ENCODE measurements around the gene CCN5. TPM values are rescaled to one million over a fixed set of nuclear protein-coding genes. Genes with fewer than 3 reads are reported as not detected.
"Not testable (repeated sequence)": the region's sequence is repeated elsewhere in the genome, so short reads cannot be mapped to it uniquely, and the experiment has no call there.

The CCN5 gene
- total RNA-seq, 1 donor from 2014 or later = not detected

DNA sequence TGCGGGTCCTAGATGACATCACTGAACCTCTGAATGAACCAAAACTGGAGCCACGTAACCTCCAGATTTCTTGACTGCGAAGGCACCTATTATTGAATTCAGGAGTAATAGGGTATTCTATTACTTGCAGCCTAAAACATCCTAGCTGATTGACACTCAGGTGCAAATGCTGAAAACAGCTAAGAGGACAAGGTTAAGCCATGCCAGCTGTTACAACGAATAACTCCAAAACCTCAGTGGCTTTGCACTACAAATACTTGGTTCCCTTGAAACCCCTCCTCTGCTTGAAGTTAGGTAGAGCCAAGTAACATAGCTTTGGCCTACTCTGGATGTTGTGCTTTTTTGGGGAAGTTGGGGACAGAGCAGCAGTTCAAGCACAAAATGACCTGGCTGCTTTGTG, 21.0 kb upstream of the CCN5 start:
- TF ChIP-seq EZH2phosphoT487 (IDR thresholded peaks at IDR 0.05) (no peak), EZH2 (IDR thresholded peaks at IDR 0.05) (no peak)
- Histone ChIP-seq H3K4me3 (no peak overlapping the region), H3K27ac (no peak overlapping the region), H3K27me3 (no peaks in the 10 kb centered on the region), H3K9ac (no peak overlapping the region), H3K79me2 (ENCODE audit: low read depth) (no peaks in the 10 kb centered on the region), H3K36me3 (no peaks in the 10 kb centered on the region), H4K20me1 (ENCODE audit: low read depth) (no peaks in the 10 kb centered on the region), H3K4me1 (no peaks in the 10 kb centered on the region), H3F3A (ENCODE audit: low read depth) (no peaks in the 10 kb centered on the region), H3K9me3 (ENCODE audit: low read depth) (no peaks in the 10 kb centered on the region), H3K4me2 (no peak overlapping the region), H2AFZ (replicated peaks) (no peak overlapping the region)
- DNase-seq (ENCODE audit: low spot score) = no peak
- Mint-ChIP-seq H3K4me1 (peaks cover 19% of the 10 kb centered on the region), H3K36me3 (no peaks in the 10 kb centered on the region), H3K4me3 (no peak overlapping the region), H3K27me3 (ENCODE audit: insufficient read depth, low read depth) (peaks cover 3% of the 10 kb centered on the region), H3K9me3 (peaks cover 3% of the 10 kb centered on the region), H3K27ac (no peak overlapping the region)

DNA sequence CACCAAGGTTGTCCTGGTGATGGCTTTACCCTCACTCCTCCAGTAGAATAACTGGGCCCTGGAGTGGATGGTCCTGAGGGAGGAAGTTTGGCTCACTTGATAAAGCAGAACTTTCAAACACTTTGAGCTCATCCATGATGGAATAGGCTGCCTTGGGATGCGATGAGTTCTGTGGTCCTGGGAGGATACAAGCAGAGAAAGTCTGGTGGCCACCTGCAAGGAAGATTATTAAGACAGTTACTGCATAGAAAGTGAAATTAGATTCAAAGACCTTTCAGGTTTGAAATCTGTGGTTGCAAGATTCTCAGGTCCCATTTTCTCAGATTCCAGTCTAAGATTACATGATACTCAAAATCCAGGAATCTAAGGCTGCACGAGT, 19.9 kb upstream of the CCN5 start:
- H3K9me3 ChIP-seq (ENCODE audit: low read depth) = no peaks in the 10 kb centered on the region
- H3K9me3 Mint-ChIP-seq = peaks cover 3% of the 10 kb centered on the region
- no peaks in the 10 kb centered on the region for H3F3A ChIP-seq (ENCODE audit: low read depth)
- peaks cover 17% of the 10 kb centered on the region for H3K4me1 Mint-ChIP-seq
- no peak overlapping the region for H3K4me3 Mint-ChIP-seq
- no peak overlapping the region for H3K27ac ChIP-seq
- no peaks in the 10 kb centered on the region for H3K36me3 Mint-ChIP-seq
- peak overlapping the region; percentile 1 for H2AFZ ChIP-seq (replicated peaks)
- H3K27me3 Mint-ChIP-seq (ENCODE audit: insufficient read depth, low read depth) = peaks cover 6% of the 10 kb centered on the region
- no peak overlapping the region for H3K4me3 ChIP-seq
- no peak overlapping the region for H3K27ac Mint-ChIP-seq
- no peaks in the 10 kb centered on the region for H3K36me3 ChIP-seq
- no peaks in the 10 kb centered on the region for H3K79me2 ChIP-seq (ENCODE audit: low read depth)
- H3K4me2 ChIP-seq = no peak overlapping the region
- H3K9ac ChIP-seq = no peak overlapping the region
- H3K27me3 ChIP-seq = no peaks in the 10 kb centered on the region
- no peak for DNase-seq (ENCODE audit: low spot score)
- H3K4me1 ChIP-seq = no peaks in the 10 kb centered on the region
- no peak for TF ChIP-seq EZH2 (IDR thresholded peaks at IDR 0.05)
- no peaks in the 10 kb centered on the region for H4K20me1 ChIP-seq (ENCODE audit: low read depth)

DNA sequence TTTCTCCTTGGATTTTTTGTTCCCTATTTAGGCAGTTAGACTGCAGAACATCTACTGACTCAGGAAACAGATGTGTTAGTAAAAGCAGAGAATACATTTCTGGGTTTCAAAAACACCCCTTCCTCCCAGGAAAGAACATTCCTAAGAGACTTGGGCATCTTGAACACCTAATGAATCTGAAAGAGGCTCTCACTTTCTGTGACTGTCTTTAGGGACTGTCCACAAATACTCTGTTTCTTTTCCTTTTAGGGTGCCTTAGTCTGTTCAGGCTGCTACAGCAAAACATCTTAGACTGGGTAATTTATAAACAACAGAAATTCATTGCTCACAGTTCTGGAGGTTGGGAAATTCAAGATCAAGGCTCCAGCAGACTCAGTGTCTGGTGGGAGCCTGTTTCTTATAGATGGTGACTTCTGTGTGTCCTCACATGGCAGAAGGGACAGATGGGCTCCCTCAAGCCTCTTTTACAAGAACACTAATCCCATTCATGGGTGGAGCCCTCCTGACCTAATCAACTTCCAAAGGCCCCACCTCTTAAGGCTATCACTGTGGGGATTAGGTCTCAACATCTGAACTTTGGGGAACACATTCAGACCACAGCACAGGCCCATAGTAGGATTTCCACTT, 19.4 kb upstream of the CCN5 start:
- Histone ChIP-seq H3K4me3 (no peak overlapping the region), H3K9me3 (ENCODE audit: low read depth) (no peaks in the 10 kb centered on the region), H2AFZ (replicated peaks) (peak overlapping the region; percentile 1), H4K20me1 (ENCODE audit: low read depth) (no peaks in the 10 kb centered on the region), H3F3A (ENCODE audit: low read depth) (no peaks in the 10 kb centered on the region), H3K4me1 (no peaks in the 10 kb centered on the region), H3K27ac (no peak overlapping the region), H3K4me2 (no peak overlapping the region), H3K36me3 (no peaks in the 10 kb centered on the region), H3K9ac (no peak overlapping the region), H3K27me3 (no peaks in the 10 kb centered on the region), H3K79me2 (ENCODE audit: low read depth) (no peaks in the 10 kb centered on the region)
- Mint-ChIP-seq H3K36me3 (no peaks in the 10 kb centered on the region), H3K4me3 (no peak overlapping the region), H3K9me3 (peaks cover 3% of the 10 kb centered on the region), H3K27me3 (ENCODE audit: insufficient read depth, low read depth) (peaks cover 6% of the 10 kb centered on the region), H3K27ac (no peak overlapping the region), H3K4me1 (peaks cover 21% of the 10 kb centered on the region)
- TF ChIP-seq EZH2phosphoT487 (IDR thresholded peaks at IDR 0.05) (no peak), EZH2 (IDR thresholded peaks at IDR 0.05) (no peak)
- TF ChIP-seq, protein P1, sequence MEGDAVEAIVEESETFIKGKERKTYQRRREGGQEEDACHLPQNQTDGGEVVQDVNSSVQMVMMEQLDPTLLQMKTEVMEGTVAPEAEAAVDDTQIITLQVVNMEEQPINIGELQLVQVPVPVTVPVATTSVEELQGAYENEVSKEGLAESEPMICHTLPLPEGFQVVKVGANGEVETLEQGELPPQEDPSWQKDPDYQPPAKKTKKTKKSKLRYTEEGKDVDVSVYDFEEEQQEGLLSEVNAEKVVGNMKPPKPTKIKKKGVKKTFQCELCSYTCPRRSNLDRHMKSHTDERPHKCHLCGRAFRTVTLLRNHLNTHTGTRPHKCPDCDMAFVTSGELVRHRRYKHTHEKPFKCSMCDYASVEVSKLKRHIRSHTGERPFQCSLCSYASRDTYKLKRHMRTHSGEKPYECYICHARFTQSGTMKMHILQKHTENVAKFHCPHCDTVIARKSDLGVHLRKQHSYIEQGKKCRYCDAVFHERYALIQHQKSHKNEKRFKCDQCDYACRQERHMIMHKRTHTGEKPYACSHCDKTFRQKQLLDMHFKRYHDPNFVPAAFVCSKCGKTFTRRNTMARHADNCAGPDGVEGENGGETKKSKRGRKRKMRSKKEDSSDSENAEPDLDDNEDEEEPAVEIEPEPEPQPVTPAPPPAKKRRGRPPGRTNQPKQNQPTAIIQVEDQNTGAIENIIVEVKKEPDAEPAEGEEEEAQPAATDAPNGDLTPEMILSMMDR (IDR thresholded peaks at IDR 0.05) = no peak
- DNase-seq (ENCODE audit: low spot score) = no peak

DNA sequence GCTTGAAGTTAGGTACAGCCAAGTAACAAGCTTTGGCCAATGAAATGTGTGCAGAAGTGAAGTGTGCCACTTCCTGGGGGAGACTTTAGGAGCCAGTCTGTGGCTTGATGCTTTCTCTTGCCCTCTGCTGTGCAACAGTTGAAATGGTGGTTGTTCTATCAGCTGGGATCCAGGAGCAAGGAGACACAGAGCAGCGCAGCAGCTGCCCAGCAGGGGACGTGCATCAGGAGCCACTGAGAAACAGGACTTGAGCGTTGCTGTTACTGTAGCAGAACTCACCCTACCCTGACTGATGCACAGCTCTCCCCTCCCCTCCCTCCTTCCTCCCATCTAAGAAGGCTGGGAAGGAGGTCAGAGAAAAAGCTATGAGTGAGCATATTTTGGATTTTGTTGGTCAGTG, 18.9 kb upstream of the CCN5 start:
- H3K27me3 Mint-ChIP-seq (ENCODE audit: insufficient read depth, low read depth) = peaks cover 4% of the 10 kb centered on the region
- no peaks in the 10 kb centered on the region for H3K27me3 ChIP-seq
- no peak overlapping the region for H3K9ac ChIP-seq
- H3K4me3 Mint-ChIP-seq = no peak overlapping the region
- no peaks in the 10 kb centered on the region for H3F3A ChIP-seq (ENCODE audit: low read depth)
- no peaks in the 10 kb centered on the region for H3K36me3 ChIP-seq
- no peak for DNase-seq (ENCODE audit: low spot score)
- H3K4me3 ChIP-seq = no peak overlapping the region
- peaks cover 3% of the 10 kb centered on the region for H3K9me3 Mint-ChIP-seq
- H3K36me3 Mint-ChIP-seq = no peaks in the 10 kb centered on the region
- no peak overlapping the region for H3K27ac Mint-ChIP-seq
- H3K4me2 ChIP-seq = no peak overlapping the region
- no peaks in the 10 kb centered on the region for H3K79me2 ChIP-seq (ENCODE audit: low read depth)
- no peak overlapping the region for H3K27ac ChIP-seq
- H3K4me1 Mint-ChIP-seq = peaks cover 27% of the 10 kb centered on the region
- H4K20me1 ChIP-seq (ENCODE audit: low read depth) = no peaks in the 10 kb centered on the region
- peaks cover 2% of the 10 kb centered on the region for H3K4me1 ChIP-seq
- H2AFZ ChIP-seq (replicated peaks) = no peak overlapping the region
- TF ChIP-seq, protein P1 (IDR thresholded peaks at IDR 0.05) = no peak
- TF ChIP-seq EZH2 (IDR thresholded peaks at IDR 0.05) = no peak
- no peak for TF ChIP-seq EZH2phosphoT487 (IDR thresholded peaks at IDR 0.05)
- H3K9me3 ChIP-seq (ENCODE audit: low read depth) = no peaks in the 10 kb centered on the region

DNA sequence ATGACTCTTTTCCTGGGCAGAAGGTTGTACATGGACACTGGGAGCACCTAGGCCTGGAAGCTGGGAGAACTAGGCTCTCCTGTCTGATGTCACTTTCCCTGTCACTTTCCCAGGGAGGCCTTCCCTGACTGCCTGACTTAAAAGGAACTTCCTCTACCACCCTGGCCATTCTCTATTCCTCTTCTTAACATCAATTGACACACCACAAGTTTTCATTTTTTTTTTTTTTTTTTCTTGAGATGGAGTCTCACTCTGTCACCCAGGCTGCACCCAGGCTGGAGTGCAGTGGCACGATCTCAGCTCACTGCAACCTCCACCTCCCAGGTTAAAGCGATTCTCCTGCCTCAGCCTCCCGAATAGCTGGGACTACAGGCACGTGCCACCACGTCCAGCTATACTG, 18.1 kb upstream of the CCN5 start:
- H3K4me3 ChIP-seq; H3K36me3 ChIP-seq; DNase-seq (ENCODE audit: low spot score); H3K9ac ChIP-seq; H2AFZ ChIP-seq (replicated peaks); H3K4me1 ChIP-seq; H3K27me3 Mint-ChIP-seq (ENCODE audit: insufficient read depth, low read depth); H3K4me2 ChIP-seq; H3K9me3 ChIP-seq (ENCODE audit: low read depth); H4K20me1 ChIP-seq (ENCODE audit: low read depth); H3K4me3 Mint-ChIP-seq; H3K27ac ChIP-seq; H3K27ac Mint-ChIP-seq; H3K36me3 Mint-ChIP-seq; H3K79me2 ChIP-seq (ENCODE audit: low read depth); H3F3A ChIP-seq (ENCODE audit: low read depth); H3K27me3 ChIP-seq; H3K9me3 Mint-ChIP-seq: not testable (repeated sequence)
- H3K4me1 Mint-ChIP-seq = peaks cover 33% of the 10 kb centered on the region

Measured in neural progenitor cell (in vitro differentiated cells).